PC-3 (cell line): Measurements from ENCODE around the gene BTBD19. TPM values are rescaled to one million over a fixed set of nuclear protein-coding genes. Genes with fewer than 3 reads are reported as not detected.

Source experiments
- ATAC-seq: fragments of 200-7000 bp; cut with Tn5 transposase; 2 replicates; pipeline ENCODE4 v1.9.1; 2020; ENCODE audit warnings: mild to moderate bottlenecking, moderate library complexity
- BruUV-seq: library from RNA; stranded (reverse); fragments of 400-500 nt; replicated peaks from 2 replicates; lab custom pipeline; 2021; lab: Mats Ljungman, UMichigan
- CTCF ChIA-PET: fragments of 300-600 bp; sonication (Branson Sonifier 250); formaldehyde crosslinking; loops from one replicate; lab custom pipeline; 2022; ENCODE audit warnings: antibody characterized with exemption; lab: Charles Lee
- POLR2A ChIA-PET: fragments of 300-600 bp; sonication (Branson Sonifier 250); formaldehyde crosslinking; loops from one replicate; lab custom pipeline; 2022; ENCODE audit warnings: antibody characterized with exemption; ENCODE audit not compliant: unreplicated experiment; lab: Charles Lee
- DNase-seq: peaks from one replicate; pipeline ENCODE4 v3.0.0-alpha.2; 2015
- H2AFZ ChIP-seq: fragments of 300-600 bp; sonication (generic); 2 replicates; pipeline ENCODE4 v1.6.0; 2016; ENCODE audit warnings: antibody characterized with exemption, low read length
- H3F3A ChIP-seq: fragments of 300-600 bp; sonication (generic); one replicate; pipeline ENCODE4 v1.6.0; 2017; ENCODE audit warnings: antibody characterized with exemption, low read length, control low read depth, mild to moderate bottlenecking; ENCODE audit not compliant: unreplicated experiment
- H3K27ac ChIP-seq: fragments of 300-600 bp; sonication (generic); 2 replicates; pipeline ENCODE4 v1.5.1; 2016; ENCODE audit warnings: mild to moderate bottlenecking, low read length
- H3K27me3 ChIP-seq: fragments of 300-600 bp; sonication (generic); 2 replicates; pipeline ENCODE4 v1.6.1; 2016; ENCODE audit warnings: low read length, mixed read lengths
- H3K36me3 ChIP-seq: fragments of 300-600 bp; sonication (generic); 2 replicates; pipeline ENCODE4 v1.6.1; 2016; ENCODE audit warnings: low read depth, mixed run types, low read length, mixed read lengths
- H3K4me1 ChIP-seq: fragments of 300-600 bp; sonication (generic); 2 replicates; pipeline ENCODE4 v1.5.1; 2016; ENCODE audit warnings: low read length; ENCODE audit not compliant: insufficient read depth
- H3K4me2 ChIP-seq: fragments of 300-600 bp; sonication (generic); 2 replicates; pipeline ENCODE4 v1.6.0; 2016; ENCODE audit warnings: low read length
- H3K4me3 ChIP-seq: fragments of 300-600 bp; sonication (generic); 2 replicates; pipeline ENCODE4 v1.5.1; 2016; ENCODE audit warnings: mild to moderate bottlenecking, low read length, mixed read lengths
- H3K79me2 ChIP-seq: fragments of 300-600 bp; sonication (generic); 2 replicates; pipeline ENCODE4 v1.6.1; 2017; ENCODE audit warnings: low read length, mixed read lengths
- H3K9ac ChIP-seq: fragments of 300-600 bp; sonication (generic); 2 replicates; pipeline ENCODE4 v1.6.0; 2016; ENCODE audit warnings: mild to moderate bottlenecking, low read length
- H3K9me2 ChIP-seq: fragments of 300-600 bp; sonication (generic); replicated peaks from 2 replicates; pipeline ENCODE4 v1.6.1; 2016; ENCODE audit warnings: mixed run types, low read length, mixed read lengths
- H3K9me3 ChIP-seq: fragments of 300-600 bp; sonication (generic); 2 replicates; pipeline ENCODE4 v1.6.1; 2016; ENCODE audit warnings: low read length, mixed read lengths
- H4K20me1 ChIP-seq: fragments of 300-600 bp; sonication (generic); 2 replicates; pipeline ENCODE4 v1.6.1; 2016; ENCODE audit warnings: low read length, mixed read lengths
- EZH2 ChIP-seq: fragments of 300-600 bp; sonication (generic); IDR thresholded peaks from one replicate; pipeline ENCODE4 v1.6.1; 2017; ENCODE audit warnings: antibody characterized with exemption, mild to moderate bottlenecking, low read length; ENCODE audit not compliant: unreplicated experiment
- EZH2phosphoT487 ChIP-seq: fragments of 300-600 bp; sonication (generic); IDR thresholded peaks from 2 replicates; pipeline ENCODE4 v1.6.1; 2018; ENCODE audit warnings: mild to moderate bottlenecking, antibody characterized with exemption, low read length, borderline replicate concordance
- intact Hi-C: fragments of 100-400 bp; cut with micrococcal nuclease; formaldehyde crosslinking; loops from 2 replicates; pipeline ENCODE4 v1.9.0; 2023
- total RNA-seq: library from RNA; depleted of rRNA; stranded (reverse); fragments of >200 nt; gene quantifications from 2 replicates; pipeline ENCODE4 v1.2.3, GENCODE V29; 2014; rRNA removed
- TF ChIP-seq, protein P1 (sequence below): fragments of 300-600 bp; sonication (generic); conservative IDR thresholded peaks from 2 replicates; pipeline ENCODE4 v1.5.1; 2017; ENCODE audit warnings: antibody characterized with exemption, low read depth, mild to moderate bottlenecking, low read length

Gene BTBD19
- total RNA-seq, 1 experiment from 2014 or later = 0.58 TPM

DNA sequence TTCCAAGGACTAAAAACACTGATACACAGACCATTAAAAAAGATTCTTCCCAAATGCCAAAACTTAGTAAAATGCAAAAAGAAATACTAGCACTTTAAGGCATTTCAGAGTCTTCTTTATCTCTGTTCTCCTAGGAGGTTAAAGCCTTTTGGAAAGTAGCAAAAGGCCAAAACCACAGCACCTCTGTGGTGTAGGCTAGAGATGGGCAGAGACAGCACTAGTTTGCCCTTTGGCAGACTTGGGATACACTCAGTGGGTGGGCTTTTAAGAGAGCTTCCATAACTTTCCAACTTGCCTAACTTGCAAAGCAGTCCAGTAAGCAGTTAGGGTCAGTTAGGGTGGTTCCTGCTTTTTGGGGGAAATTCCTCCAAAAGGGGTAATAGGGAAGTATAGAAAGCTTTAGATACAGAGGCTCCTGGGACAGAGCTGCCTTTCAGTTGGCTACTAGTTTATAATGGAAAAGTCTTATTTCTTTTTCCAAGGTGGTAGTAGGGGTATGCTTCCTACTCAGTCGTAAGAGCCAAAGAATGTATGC lies 52.6 kb downstream of the BTBD19 start:
- no TSS peak for BruUV-seq
- DNase-seq (no peak), ATAC-seq (no peak)
- Histone ChIP-seq H3K4me3 (no peak overlapping the region), H3K9me2 (no peaks in the 10 kb centered on the region), H2AFZ (no peak overlapping the region), H3K4me1 (no peaks in the 10 kb centered on the region), H3K79me2 (no peaks in the 10 kb centered on the region), H3F3A (no peaks in the 10 kb centered on the region), H3K36me3 (0 out of 2 replicates have a peak, but pooled peaks cover 3% of the 10 kb centered on the region), H3K9ac (no peak overlapping the region), H3K4me2 (no peak overlapping the region), H3K27me3 (no peaks in the 10 kb centered on the region), H3K27ac (no peak overlapping the region), H4K20me1 (no peaks in the 10 kb centered on the region), H3K9me3 (no peaks in the 10 kb centered on the region)
- ChIA-PET CTCF (no interaction called here), POLR2A (no interaction called here)
- TF ChIP-seq EZH2 (no peak), EZH2phosphoT487 (no peak)
- TF ChIP-seq, protein P1, sequence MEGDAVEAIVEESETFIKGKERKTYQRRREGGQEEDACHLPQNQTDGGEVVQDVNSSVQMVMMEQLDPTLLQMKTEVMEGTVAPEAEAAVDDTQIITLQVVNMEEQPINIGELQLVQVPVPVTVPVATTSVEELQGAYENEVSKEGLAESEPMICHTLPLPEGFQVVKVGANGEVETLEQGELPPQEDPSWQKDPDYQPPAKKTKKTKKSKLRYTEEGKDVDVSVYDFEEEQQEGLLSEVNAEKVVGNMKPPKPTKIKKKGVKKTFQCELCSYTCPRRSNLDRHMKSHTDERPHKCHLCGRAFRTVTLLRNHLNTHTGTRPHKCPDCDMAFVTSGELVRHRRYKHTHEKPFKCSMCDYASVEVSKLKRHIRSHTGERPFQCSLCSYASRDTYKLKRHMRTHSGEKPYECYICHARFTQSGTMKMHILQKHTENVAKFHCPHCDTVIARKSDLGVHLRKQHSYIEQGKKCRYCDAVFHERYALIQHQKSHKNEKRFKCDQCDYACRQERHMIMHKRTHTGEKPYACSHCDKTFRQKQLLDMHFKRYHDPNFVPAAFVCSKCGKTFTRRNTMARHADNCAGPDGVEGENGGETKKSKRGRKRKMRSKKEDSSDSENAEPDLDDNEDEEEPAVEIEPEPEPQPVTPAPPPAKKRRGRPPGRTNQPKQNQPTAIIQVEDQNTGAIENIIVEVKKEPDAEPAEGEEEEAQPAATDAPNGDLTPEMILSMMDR = no peak
- intact Hi-C loops = no loop called here

DNA sequence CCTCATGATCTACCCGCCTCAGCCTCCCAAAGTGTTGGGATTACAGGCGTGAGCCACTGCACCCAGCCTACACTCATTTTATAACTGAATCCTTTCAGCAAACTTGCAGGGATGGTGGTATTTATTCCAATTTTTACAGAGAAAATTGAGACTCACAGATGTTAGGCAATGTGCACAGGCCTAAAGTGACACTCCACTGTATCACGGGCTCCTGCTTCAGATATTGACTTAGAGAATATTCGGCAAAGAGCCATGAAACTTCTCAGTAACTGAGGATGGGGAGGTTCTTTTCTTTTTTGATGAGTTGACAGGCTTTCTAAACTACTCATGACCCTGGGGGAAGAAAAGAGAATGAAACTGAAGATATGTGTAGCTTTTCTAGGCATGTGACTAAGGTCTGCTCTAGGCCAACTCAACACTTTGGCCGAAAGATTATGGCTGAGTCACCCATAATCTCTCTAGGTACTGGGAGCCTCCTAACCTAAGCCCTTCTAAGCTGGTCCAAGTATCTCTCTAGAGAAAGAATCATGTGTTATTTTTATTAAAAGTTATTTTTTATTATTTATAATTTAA lies 54.6 kb downstream of the BTBD19 start:
- Histone ChIP-seq H3K4me3 (no peak overlapping the region), H3K9me2 (no peaks in the 10 kb centered on the region), H3F3A (no peaks in the 10 kb centered on the region), H3K27me3 (no peaks in the 10 kb centered on the region), H3K9me3 (no peaks in the 10 kb centered on the region), H3K27ac (no peak overlapping the region), H2AFZ (no peak overlapping the region), H3K36me3 (0 out of 2 replicates have a peak, but pooled peaks cover 2% of the 10 kb centered on the region), H3K4me1 (no peaks in the 10 kb centered on the region), H3K79me2 (no peaks in the 10 kb centered on the region), H3K4me2 (no peak overlapping the region), H3K9ac (no peak overlapping the region), H4K20me1 (no peaks in the 10 kb centered on the region)
- DNase-seq = peak; percentile 17
- TF ChIP-seq, protein P1 = no peak
- no peak for TF ChIP-seq EZH2phosphoT487
- ChIA-PET POLR2A (no interaction called here), CTCF (no interaction called here)
- intact Hi-C loops = no loop called here
- ATAC-seq = no peak
- no TSS peak for BruUV-seq

Other genes starting within 250 kb of the BTBD19 start
- gene TMEM53, start 134.0 kb upstream of the BTBD19 start, total RNA-seq = 9.3 and 12.0 TPM in 2 replicates
- gene ARMH1, start 133.8 kb upstream of the BTBD19 start, total RNA-seq = 0.15 TPM in 1 of 2 replicates, not detected in the other
- not detected in 2 replicates for gene RNU5D-1, start 77.4 kb upstream of the BTBD19 start, total RNA-seq
- gene KIF2C, start 68.7 kb upstream of the BTBD19 start, total RNA-seq = 98.7 and 121 TPM in 2 replicates
- 1,533 and 1,663 TPM in 2 replicates for gene RPS8, start 33.0 kb upstream of the BTBD19 start, total RNA-seq
- not detected in 2 replicates for gene BEST4, start 20.4 kb upstream of the BTBD19 start, total RNA-seq
- gene PLK3, start 8.1 kb upstream of the BTBD19 start, total RNA-seq = 38.9 and 44.0 TPM in 2 replicates
- 2.0 and 3.4 TPM in 2 replicates for gene DYNLT4, start 1.2 kb upstream of the BTBD19 start, total RNA-seq
- 0.12 TPM in 1 of 2 replicates, not detected in the other for gene PTCH2, start 34.7 kb downstream of the BTBD19 start, total RNA-seq
- 37.1 and 38.9 TPM in 2 replicates for gene EIF2B3, start 178.1 kb downstream of the BTBD19 start, total RNA-seq
- 25.3 and 32.8 TPM in 2 replicates for gene HECTD3, start 202.8 kb downstream of the BTBD19 start, total RNA-seq
- gene UROD, start 203.7 kb downstream of the BTBD19 start, total RNA-seq = 167 and 168 TPM in 2 replicates